ENCODE measurements around the gene MEGF6. TPM values are rescaled to one million over a fixed set of nuclear protein-coding genes. Genes with fewer than 3 reads are reported as not detected.
A peak's percentile ranks its signal among the peaks of the same experiment; 100 is the strongest.

Gene MEGF6
- total RNA-seq, 1 donor from 2014 or later: 9.5 TPM

GRCh38 chr1:3630161-3630611 is 18.9 kb upstream of the MEGF6 start:
- H3K9me3 ChIP-seq (replicated peaks): no peaks in the 10 kb centered on the region
- H3K36me3 ChIP-seq: peaks cover 81% of the 10 kb centered on the region
- no peaks in the 10 kb centered on the region for H3K27me3 ChIP-seq (ENCODE audit: low read depth)
- no peak overlapping the region for H3K4me3 ChIP-seq
- intact Hi-C loops (cut with micrococcal nuclease): no loop called here
- H3K4me1 ChIP-seq: peaks cover 17% of the 10 kb centered on the region
- TF ChIP-seq CTCF (IDR thresholded peaks at IDR 0.05; ENCODE audit: borderline replicate concordance): no peak
- H3K27ac ChIP-seq (replicated peaks): no peak overlapping the region
- no peak for DNase-seq

GRCh38 chr1:3629561-3630160 is 18.4 kb upstream of the MEGF6 start:
- Histone ChIP-seq H3K36me3 (peaks cover 76% of the 10 kb centered on the region), H3K27ac (replicated peaks) (no peak overlapping the region), H3K4me3 (no peak overlapping the region), H3K27me3 (ENCODE audit: low read depth) (no peaks in the 10 kb centered on the region), H3K4me1 (peaks cover 20% of the 10 kb centered on the region), H3K9me3 (replicated peaks) (no peaks in the 10 kb centered on the region)
- TF ChIP-seq CTCF (IDR thresholded peaks at IDR 0.05; ENCODE audit: borderline replicate concordance): no peak
- intact Hi-C loops (cut with micrococcal nuclease): no loop called here
- no peak for DNase-seq

- no peak overlapping the region for H3K27ac ChIP-seq (replicated peaks)
- no peaks in the 10 kb centered on the region for H3K9me3 ChIP-seq (replicated peaks)
- no peaks in the 10 kb centered on the region for H3K27me3 ChIP-seq (ENCODE audit: low read depth)
- peaks cover 31% of the 10 kb centered on the region for H3K4me1 ChIP-seq
- no peak for DNase-seq
- no peak overlapping the region for H3K4me3 ChIP-seq
- intact Hi-C loops (cut with micrococcal nuclease): no loop called here
- peaks cover 64% of the 10 kb centered on the region for H3K36me3 ChIP-seq
- TF ChIP-seq CTCF (IDR thresholded peaks at IDR 0.05; ENCODE audit: borderline replicate concordance): no peak
Observed at GRCh38 chr1:3628445-3628844, 17.1 kb upstream of the MEGF6 start.

- Histone ChIP-seq H3K9me3 (replicated peaks) (no peaks in the 10 kb centered on the region), H3K27ac (replicated peaks) (no peak overlapping the region), H3K4me3 (no peak overlapping the region), H3K4me1 (peaks cover 39% of the 10 kb centered on the region), H3K27me3 (ENCODE audit: low read depth) (no peaks in the 10 kb centered on the region), H3K36me3 (peaks cover 56% of the 10 kb centered on the region)
- intact Hi-C loops (cut with micrococcal nuclease): no loop called here
- TF ChIP-seq CTCF (IDR thresholded peaks at IDR 0.05; ENCODE audit: borderline replicate concordance): no peak
- no peak for DNase-seq
Observed at GRCh38 chr1:3627515-3628253, 16.4 kb upstream of the MEGF6 start.

- intact Hi-C loops (cut with micrococcal nuclease): no loop called here
- no peak for DNase-seq
- TF ChIP-seq CTCF (IDR thresholded peaks at IDR 0.05; ENCODE audit: borderline replicate concordance): no peak
Observed at GRCh38 chr1:3626025-3626424, 14.7 kb upstream of the MEGF6 start.

More at GRCh38 chr1:3626025-3626424, 14.7 kb upstream of the MEGF6 start:
- Histone ChIP-seq H3K4me1 (peaks cover 42% of the 10 kb centered on the region), H3K27ac (replicated peaks) (peak overlapping the region; percentile 91), H3K27me3 (ENCODE audit: low read depth) (no peaks in the 10 kb centered on the region), H3K9me3 (replicated peaks) (no peaks in the 10 kb centered on the region), H3K4me3 (peak overlapping the region; percentile 99), H3K36me3 (peaks cover 40% of the 10 kb centered on the region)
